Activated T-helper 1 cell treated with anti-CD3 and anti-CD28 coated beads, Interleukin-2, amount 50 U/mL, for 16 hours (primary cell): Measurements from ENCODE around the gene SHF.

ENCODE experiments used
- DNase-seq, 2 donors: peaks; one replicate each; pipeline ENCODE4 v3.0.0-alpha.2; 2020; ENCODE audit warnings: low read depth in 1 of 2, low spot score in 1 of 2

The SHF gene

DNA sequence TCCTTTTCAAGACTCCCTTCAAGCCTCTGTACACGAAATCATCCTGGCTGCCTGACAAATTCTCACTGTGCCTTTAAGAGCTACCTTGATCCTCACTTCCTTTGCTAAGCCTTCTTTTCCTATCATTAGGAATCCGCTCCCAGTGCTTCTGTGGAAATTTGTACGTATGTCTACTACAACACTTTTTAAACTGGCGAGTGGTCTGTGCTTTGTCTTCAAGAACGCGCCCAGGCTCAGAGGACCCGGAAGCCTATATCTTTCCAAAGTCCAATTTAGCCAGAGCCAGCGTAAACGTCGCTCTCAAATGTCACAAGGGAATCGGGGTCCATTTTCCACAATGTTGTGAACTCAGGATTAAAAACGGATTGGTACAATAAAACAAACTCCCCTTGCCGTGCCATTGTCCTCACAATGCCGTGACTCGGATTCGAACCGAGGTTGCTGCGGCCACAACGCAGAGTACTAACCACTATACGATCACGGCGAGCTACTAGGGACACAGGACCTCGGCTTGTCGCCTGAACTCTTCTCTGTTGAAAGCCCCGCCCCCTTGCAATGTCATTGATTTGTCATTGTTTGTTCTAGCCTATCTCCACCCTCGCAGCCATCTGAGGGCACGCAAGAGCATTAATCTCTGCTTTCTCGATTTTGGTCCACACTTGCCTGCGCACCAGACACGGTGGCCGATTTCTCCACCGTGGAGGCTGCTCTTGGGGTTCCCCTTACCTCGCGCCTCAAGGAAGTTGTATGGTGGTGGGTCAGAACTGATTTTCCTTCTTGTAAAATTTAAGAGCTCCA lies 12.4 kb upstream of the SHF start:
- DNase-seq = peak; percentile 93 to 98

- DNase-seq = peak in 1 of 2 donors; percentile 15
Measured at GRCh38 chr15:45199136-45199810, 11.5 kb upstream of the SHF start.

DNA sequence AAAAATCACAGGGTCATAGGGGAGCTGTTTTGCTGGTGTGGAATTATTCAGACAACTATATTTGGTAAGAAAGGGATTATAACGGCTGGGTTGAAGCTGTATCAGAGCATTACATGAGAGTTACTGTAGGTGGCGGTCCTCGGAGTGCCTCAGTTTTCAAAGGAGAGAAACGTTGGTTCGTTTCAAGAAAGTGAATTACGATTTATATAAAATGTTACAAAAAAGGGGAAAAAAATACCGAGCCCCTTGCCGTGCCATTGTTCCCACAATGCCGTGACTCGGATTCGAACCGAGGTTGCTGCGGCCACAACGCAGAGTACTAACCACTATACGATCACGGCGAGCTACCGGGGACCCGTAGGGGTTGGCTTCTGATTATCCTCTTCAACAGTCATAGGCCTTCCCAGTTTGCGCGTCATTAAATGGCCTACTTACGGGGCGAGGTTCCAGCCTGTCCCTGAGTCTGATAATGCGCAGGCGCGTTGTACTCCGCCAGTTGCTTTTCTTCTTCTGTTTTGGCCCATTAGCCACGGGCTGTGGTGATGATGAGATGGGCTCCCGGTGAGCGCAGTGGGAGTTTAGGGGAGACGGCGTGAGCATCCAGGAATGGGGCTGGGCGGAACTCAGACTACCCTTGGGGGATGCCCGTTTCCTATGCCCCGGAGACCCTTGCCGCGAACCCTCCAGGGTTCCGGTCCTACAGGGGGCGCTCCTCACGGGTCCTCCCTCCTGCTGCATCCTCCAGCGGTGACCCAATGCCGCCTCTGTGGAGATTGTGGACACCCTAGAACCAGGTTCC lies 10.8 kb upstream of the SHF start:
- peak; percentile 87 to 89 for DNase-seq

DNA sequence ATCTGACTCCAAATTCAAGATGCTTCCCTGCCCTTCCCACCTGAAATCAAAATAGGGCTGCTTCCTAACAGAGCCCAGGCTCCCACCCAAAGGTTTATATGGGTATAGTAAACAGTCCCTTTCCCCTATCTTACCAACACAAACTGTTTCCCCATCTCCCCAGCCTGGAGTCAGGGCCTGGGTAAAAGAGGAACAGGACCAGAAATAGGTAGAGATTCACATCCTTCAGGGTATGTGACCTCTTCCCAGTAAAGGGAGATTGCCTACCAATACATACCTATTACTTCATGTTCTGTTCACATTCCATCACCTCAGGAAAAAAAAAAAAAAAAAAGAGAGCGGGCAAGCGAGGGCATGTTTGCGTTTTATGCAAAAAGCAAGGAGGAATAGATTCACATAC lies 9.7 kb upstream of the SHF start:
- DNase-seq = no peak

DNA sequence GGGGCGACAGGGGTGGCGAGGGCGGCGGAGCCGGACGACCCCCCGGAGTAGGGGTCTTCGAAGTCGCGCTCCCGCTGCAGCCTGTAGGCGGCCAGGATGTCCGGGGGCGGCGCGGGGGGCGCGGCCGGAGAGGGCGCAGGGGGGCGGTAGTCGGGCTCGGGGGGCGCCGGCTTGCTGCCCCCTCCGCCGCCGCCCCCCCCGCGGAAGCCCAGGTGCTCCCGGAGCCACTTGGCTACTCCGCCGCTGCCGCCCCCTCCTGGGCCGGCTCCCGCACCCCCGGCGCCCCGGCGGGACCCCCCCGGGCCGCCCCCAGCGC lies 230 bp downstream of the SHF start:
- DNase-seq = no peak

DNA sequence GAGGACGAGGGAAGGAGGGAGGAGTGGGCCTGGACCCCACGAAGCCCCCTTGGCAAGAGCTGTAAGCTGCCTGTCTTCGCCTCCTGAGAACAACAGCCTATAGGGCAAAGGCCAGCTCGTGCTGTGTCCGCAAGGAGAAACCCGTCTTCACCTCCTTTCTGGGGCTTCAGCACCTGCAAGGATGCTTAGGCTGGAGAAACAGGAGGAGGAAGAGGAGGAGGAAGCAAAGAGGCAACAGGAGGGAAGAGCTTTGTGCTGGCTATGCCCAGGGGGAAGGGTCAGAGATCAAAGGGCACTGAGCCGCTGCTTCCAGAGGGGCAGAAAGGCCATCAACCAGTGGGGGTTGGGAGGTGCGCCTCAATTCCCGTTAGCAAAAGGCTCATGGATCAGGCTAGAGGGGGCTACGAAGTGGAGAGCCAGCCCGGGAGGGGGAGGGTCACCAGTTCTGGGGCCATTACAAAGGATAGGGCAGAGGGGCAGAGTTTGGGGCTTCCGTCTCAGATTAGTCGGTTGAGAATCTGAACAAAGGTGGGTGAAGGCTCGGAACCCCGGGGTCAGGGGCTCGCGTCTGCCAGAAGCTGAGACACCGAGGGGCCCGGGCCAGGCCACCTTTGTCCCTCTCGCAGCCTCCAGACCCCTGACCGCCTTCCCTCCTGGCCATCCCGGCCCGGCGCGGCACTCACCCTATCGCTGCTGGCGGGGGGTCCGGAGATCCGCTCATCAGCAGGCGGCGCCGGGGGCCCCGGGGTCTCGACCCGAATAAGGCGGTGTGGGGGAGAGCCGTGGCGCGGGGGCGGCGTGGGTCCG lies 792 bp downstream of the SHF start:
- no peak for DNase-seq

DNA sequence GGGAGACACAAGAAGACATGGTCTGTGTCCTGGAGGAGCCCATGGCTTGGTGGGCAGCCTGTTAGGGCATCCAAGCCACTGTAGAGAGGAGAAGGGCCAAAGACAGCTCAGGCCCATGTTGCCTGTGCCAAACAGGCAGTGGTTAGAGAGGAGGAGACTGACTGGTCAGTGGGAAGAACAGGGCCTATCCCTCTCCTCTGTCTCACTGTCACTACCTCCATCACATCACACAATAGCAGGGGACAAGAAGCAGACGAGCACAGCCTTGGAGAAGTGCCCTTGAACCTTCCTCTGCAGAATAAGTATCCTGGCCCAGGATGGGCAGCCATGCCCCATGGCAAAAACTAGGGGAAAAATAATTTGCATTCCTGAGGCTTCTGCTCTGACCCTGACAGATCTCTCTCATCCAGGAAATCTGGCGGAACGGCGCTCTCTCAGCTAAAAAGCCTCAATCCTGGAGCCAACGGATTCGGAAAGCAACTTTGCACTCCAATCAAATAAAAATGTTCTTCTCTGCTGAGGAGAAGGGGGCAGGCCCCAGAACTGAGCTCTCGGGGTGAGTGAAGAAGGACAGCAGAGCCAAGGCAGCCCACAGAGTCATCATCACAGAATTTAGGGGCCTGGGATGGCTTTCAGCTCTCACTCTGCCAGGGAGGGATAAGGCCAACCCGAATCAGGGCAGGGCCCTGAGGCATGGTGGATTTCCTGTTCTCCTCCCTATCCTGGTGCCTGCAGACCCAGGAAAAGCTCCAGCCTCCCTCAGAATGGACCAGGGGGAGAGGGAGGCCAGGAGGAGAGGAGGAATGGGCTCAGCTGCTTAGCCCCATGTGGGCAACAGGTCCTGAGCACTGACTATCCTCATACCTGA lies 1.6 kb downstream of the SHF start:
- DNase-seq = no peak

GRCh38 chr15:45185069-45185779 lies 2.5 kb downstream of the SHF start:
- no peak for DNase-seq

GRCh38 chr15:45184562-45185041 lies 3.2 kb downstream of the SHF start:
- DNase-seq = no peak

DNA sequence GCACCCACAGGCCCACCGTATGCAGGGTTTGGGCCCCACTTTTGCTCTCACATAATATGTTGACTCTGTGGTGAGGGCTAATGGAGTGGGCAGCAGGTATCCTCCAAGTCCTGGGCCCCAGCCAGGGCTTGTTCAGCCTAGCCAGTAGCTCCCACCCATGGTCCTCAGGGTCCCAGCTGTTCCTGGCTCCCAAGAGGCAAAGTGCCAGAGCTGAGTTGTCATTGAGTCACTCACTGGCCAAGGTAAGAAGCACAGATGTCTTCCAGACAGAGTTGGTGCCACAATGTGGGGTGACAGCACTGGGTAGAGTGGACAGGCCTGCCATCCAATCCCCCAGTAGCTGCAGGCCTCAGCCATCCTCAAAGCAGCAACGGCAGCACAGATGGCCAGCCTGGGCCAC lies 4.3 kb downstream of the SHF start:
- no peak for DNase-seq

- no peak for DNase-seq
Measured at GRCh38 chr15:45182996-45183395, 4.8 kb downstream of the SHF start.

- no peak for DNase-seq
Measured at GRCh38 chr15:45181491-45182285, 6.1 kb downstream of the SHF start.

DNA sequence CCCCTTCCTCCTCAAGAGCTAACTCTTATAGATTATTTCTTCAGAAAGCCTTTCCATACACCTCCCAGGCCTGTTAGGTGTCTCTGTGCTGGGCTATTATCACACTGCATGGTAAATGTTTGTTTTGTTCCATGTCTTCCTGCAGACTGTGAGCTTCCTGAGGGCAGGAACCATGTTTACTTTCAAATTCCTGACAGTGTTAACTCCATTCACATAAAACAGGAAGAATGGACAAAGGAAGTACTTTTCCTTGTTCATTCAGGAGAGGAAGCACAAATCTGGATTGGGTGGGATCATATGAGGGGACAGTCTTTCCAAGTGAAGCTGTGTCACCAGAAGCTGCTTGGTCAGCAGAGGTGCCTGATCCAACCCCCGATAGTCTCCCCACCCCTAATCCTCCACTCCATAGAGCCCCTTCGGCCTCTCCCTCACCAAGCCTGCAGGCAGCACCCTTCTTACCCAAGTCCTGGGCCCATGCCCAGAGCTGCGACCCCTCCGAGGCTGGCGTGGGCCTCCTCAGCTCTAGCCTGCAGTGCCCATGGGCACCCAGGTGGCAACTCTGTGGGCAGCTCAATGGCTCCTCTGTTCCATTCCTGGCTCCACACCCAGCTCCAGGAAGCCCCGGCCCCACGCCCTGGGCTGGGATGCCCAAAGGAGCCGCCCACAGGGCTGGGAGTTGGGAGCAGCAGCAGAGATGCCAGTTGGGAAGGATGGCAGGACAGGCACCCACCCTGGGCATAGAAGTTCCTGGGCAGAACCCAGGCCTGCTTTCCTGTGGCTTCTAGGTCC lies 6.9 kb downstream of the SHF start:
- no peak for DNase-seq

DNA sequence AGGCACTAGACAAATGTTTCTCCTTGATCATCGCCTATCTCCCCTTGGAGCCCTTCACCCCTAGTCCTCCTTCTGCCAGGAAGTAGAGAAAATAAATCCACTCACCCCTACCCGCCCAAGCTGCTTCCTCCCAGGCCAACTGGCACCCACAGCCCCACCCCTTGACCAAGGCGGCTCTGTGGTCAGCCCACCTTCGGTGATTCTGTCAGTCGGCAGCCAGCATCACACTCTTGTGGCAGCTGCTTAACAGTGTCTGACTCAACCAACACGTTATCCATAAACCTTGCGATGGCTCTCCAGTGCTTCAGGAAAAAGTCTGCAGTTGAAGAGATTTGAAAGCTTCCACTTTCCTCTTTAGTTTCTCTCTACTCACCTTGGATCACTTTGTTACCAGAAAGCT lies 7.6 kb downstream of the SHF start:
- no peak for DNase-seq

GRCh38 chr15:45179221-45179985 lies 8.4 kb downstream of the SHF start:
- peak; percentile 21 to 22 for DNase-seq

- no peak for DNase-seq
Measured at GRCh38 chr15:45177285-45177684, 10.5 kb downstream of the SHF start.

GRCh38 chr15:45174577-45174976 lies 13.2 kb downstream of the SHF start:
- DNase-seq = no peak
